Endothelial cell (in vitro differentiated cells): ENCODE results near the gene UMOD. TPM values are rescaled to one million over a fixed set of nuclear protein-coding genes. Genes with fewer than 3 reads are reported as not detected.

Experiments used
- DNase-seq: peaks from one replicate; pipeline ENCODE4 v3.0.0; 2021; ENCODE audit warnings: low spot score
- H3K27ac Mint-ChIP-seq: one replicate; pipeline ENCODE4 v1.8.0; 2021; ENCODE audit warnings: mixed read lengths, inconsistent platforms; ENCODE audit not compliant: unreplicated experiment
- H3K27me3 Mint-ChIP-seq: one replicate; pipeline ENCODE4 v1.8.0; 2021; ENCODE audit warnings: mild to moderate bottlenecking, moderate library complexity, mixed read lengths, inconsistent platforms; ENCODE audit not compliant: unreplicated experiment
- H3K36me3 Mint-ChIP-seq: one replicate; pipeline ENCODE4 v1.8.0; 2021; ENCODE audit warnings: mild to moderate bottlenecking, low read depth, mixed read lengths, inconsistent platforms; ENCODE audit not compliant: unreplicated experiment
- H3K4me1 Mint-ChIP-seq: one replicate; pipeline ENCODE4 v1.8.0; 2021; ENCODE audit warnings: mild to moderate bottlenecking, mixed read lengths, inconsistent platforms; ENCODE audit not compliant: unreplicated experiment
- H3K4me3 Mint-ChIP-seq: one replicate; pipeline ENCODE4 v1.8.0; 2021; ENCODE audit warnings: mild to moderate bottlenecking, mixed read lengths, inconsistent platforms; ENCODE audit not compliant: unreplicated experiment
- H3K9me3 Mint-ChIP-seq: one replicate; pipeline ENCODE4 v1.8.0; 2021; ENCODE audit warnings: mixed read lengths, inconsistent platforms; ENCODE audit not compliant: unreplicated experiment
- total RNA-seq: library from RNA; stranded (reverse); fragmentation: NEBNext Ultra II Directional; extraction: Animal tissue kit (Norgen Biotek cat#: 25700); gene quantifications from one replicate; pipeline ENCODE4 v1.2.1, GENCODE V29; 2021; ENCODE audit not compliant: unreplicated experiment
- TF ChIP-seq, protein P1 (sequence below): fragments of 200-600 bp; sonication (generic); IDR thresholded peaks from one replicate; pipeline ENCODE4 v1.5.0; 2021; ENCODE audit warnings: antibody characterized with exemption; ENCODE audit not compliant: unreplicated experiment

The UMOD gene
- total RNA-seq, 1 donor from 2014 or later: not detected

DNA sequence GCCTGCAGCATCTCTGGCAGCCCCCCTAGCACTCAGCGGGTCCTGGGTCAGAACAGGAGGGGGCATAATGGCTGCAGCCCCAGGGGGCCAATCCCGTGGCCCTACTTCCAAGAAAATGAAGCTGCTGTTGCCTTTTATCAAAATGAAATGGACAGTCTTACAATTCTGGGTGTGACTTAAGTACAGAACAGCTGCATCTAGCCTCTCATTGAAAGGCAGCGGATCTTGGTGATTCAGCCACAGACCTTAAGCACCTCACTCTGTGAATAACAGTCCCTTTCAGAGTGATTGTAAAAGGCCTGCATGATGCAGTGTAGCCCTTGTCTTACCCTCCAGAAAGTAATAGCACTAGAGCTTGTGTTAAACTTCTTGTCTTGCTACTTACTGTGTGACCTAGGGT lies 11.5 kb upstream of the UMOD start:
- no peaks in the 10 kb centered on the region for H3K36me3 Mint-ChIP-seq
- no peaks in the 10 kb centered on the region for H3K27me3 Mint-ChIP-seq
- no peaks in the 10 kb centered on the region for H3K9me3 Mint-ChIP-seq
- H3K4me1 Mint-ChIP-seq: no peaks in the 10 kb centered on the region
- TF ChIP-seq, protein P1, sequence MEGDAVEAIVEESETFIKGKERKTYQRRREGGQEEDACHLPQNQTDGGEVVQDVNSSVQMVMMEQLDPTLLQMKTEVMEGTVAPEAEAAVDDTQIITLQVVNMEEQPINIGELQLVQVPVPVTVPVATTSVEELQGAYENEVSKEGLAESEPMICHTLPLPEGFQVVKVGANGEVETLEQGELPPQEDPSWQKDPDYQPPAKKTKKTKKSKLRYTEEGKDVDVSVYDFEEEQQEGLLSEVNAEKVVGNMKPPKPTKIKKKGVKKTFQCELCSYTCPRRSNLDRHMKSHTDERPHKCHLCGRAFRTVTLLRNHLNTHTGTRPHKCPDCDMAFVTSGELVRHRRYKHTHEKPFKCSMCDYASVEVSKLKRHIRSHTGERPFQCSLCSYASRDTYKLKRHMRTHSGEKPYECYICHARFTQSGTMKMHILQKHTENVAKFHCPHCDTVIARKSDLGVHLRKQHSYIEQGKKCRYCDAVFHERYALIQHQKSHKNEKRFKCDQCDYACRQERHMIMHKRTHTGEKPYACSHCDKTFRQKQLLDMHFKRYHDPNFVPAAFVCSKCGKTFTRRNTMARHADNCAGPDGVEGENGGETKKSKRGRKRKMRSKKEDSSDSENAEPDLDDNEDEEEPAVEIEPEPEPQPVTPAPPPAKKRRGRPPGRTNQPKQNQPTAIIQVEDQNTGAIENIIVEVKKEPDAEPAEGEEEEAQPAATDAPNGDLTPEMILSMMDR: no peak
- no peak for DNase-seq
- no peak overlapping the region for H3K27ac Mint-ChIP-seq
- no peak overlapping the region for H3K4me3 Mint-ChIP-seq

DNA sequence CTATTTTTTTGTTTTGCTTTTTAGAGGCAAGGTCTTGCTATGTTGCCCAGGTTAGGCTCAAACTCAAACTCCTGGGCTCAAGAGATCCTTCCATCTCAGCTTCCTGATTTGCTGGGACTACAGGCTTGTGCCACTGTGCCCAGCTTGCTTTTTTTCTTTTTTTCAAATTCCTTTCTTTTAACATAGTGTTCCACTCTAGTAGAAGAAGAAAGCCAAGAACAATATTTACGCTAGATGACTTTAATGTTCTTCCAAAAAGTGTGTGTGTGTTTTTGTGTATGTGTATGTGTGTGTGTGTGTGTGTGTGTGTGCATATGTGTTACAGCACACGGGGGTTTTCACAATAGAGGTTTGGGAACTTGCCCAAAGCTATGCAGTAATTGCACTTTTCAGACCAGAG lies 10.7 kb upstream of the UMOD start:
- Mint-ChIP-seq H3K27ac (no peak overlapping the region), H3K27me3 (no peaks in the 10 kb centered on the region), H3K36me3 (no peaks in the 10 kb centered on the region), H3K4me1 (no peaks in the 10 kb centered on the region), H3K4me3 (no peak overlapping the region), H3K9me3 (no peaks in the 10 kb centered on the region)
- TF ChIP-seq, protein P1: no peak
- DNase-seq: no peak

DNA sequence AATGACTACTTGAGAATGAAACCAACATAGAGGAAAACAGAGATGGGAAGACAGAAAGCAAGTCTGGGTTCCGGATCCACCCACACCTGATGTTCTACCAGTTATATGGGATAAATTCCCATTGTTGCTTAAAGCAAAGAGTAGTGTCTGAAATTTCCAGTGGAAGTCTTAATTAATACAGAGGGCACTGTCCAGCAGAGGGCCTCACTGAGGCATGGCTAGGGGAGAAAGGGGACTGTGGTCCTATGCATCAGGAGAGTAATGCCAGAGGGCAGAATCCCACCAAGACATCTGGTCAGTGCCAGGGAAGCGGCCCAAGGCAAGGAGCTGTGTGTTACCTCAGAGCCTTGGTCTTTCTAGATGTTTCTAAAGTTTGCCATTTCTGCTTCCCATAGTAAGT lies 7.5 kb upstream of the UMOD start:
- TF ChIP-seq, protein P1: peak; percentile 32
- H3K4me1 Mint-ChIP-seq: peaks cover 2% of the 10 kb centered on the region

DNA sequence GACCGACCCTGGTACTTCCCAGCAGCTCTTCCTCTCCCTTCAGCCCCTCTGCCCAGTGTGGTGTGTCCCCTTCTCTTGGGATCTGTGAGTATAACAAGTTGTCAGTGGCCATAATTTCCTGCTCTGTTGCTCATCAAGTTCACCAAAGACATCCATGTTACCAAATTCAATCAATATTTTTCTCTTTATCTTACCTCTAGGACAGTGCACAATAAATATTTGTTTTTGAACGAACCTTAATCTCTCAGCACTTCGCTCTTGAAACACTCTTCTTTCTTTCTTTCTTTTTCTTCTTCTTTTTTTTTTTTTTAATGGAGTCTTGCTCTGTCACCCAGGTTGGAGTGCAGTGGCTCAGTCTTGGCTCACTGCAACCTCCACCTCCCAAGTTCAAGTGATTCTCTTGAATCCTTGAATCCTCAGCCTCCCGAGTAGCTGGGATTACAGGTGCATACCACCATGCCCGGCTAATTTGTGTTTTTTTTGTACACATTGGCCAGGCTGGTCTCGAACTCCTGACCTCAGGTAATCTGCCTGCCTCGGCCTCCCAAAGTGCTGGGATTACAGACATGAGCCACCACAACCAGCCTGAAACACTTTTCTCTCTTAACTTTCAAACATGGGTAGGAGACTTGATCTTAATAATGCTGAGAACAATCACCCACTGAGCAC lies 2.7 kb upstream of the UMOD start:
- H3K27me3 Mint-ChIP-seq: no peaks in the 10 kb centered on the region

More for the DNA sequence above, 7.5 kb upstream of the UMOD start:
- DNase-seq: peak; percentile 46
- H3K36me3 Mint-ChIP-seq: peaks cover 6% of the 10 kb centered on the region
- H3K27ac Mint-ChIP-seq: no peak overlapping the region
- H3K4me3 Mint-ChIP-seq: no peak overlapping the region
- no peaks in the 10 kb centered on the region for H3K27me3 Mint-ChIP-seq
- no peaks in the 10 kb centered on the region for H3K9me3 Mint-ChIP-seq

DNA sequence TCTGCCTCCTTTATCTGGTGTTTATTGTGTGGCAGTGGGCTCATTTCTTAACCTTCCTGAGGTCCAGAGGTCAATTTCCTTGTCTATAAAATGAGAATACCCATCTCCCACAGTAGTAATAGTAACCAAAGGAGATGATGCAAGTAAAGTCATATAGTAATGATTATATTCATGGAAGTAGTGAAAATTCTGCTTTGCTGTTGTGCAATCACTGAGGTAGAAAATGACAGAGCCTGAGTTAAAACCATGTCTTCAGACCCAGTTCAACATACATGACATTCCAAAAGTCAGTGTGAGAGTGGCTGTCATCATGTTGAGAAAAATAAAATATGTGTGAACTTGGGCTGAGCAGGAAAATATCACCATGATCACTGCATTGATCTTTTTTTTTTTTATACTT lies 864 bp upstream of the UMOD start:
- DNase-seq: no peak
- Mint-ChIP-seq H3K4me1 (peaks cover 7% of the 10 kb centered on the region), H3K27me3 (no peaks in the 10 kb centered on the region), H3K27ac (no peak overlapping the region), H3K4me3 (no peak overlapping the region), H3K9me3 (no peaks in the 10 kb centered on the region), H3K36me3 (peaks cover 6% of the 10 kb centered on the region)
- TF ChIP-seq, protein P1: no peak

More for the DNA sequence above, 2.7 kb upstream of the UMOD start:
- Mint-ChIP-seq H3K36me3 (peaks cover 6% of the 10 kb centered on the region), H3K27ac (no peak overlapping the region), H3K4me1 (peaks cover 7% of the 10 kb centered on the region), H3K9me3 (no peaks in the 10 kb centered on the region), H3K4me3 (no peak overlapping the region)
- TF ChIP-seq, protein P1: no peak
- no peak for DNase-seq
